ENCODE measurements around the gene VAMP2.

VAMP2 gene

GRCh38 chr17:8192070-8192815, 29.5 kb upstream of the VAMP2 start:
- DNase-seq (ENCODE audit: low read depth): peak; percentile 93

GRCh38 chr17:8190506-8190905, 27.8 kb upstream of the VAMP2 start:
- no peak for DNase-seq (ENCODE audit: low read depth)
- H3K4me3 ChIP-seq (ENCODE audit: low read length): peak overlapping the region; percentile 21
- no peak for TF ChIP-seq CTCF (IDR thresholded peaks at IDR 0.05; ENCODE audit: insufficient read depth, low read depth, low read length, missing control alignments)

More at GRCh38 chr17:8192070-8192815, 29.5 kb upstream of the VAMP2 start:
- peak overlapping the region; percentile 43 for H3K4me3 ChIP-seq (ENCODE audit: low read length)
- TF ChIP-seq CTCF (IDR thresholded peaks at IDR 0.05; ENCODE audit: insufficient read depth, low read depth, low read length, missing control alignments): no peak

- peak; percentile 99 for DNase-seq (ENCODE audit: low read depth)
- TF ChIP-seq CTCF (IDR thresholded peaks at IDR 0.05; ENCODE audit: insufficient read depth, low read depth, low read length, missing control alignments): no peak
- peak within 1 kb of the TSS; percentile 74 for H3K4me3 ChIP-seq (ENCODE audit: low read length)
Observed at GRCh38 chr17:8189711-8190477, 27.1 kb upstream of the VAMP2 start, which contains the start of gene BORCS6. BORCS6 (minus strand) TSS chr17:8190180; CDS start chr17:8190140, 40 bp downstream.

GRCh38 chr17:8189041-8189710, 26.4 kb upstream of the VAMP2 start:
- peak overlapping the region; percentile 74 for H3K4me3 ChIP-seq (ENCODE audit: low read length)
- no peak for TF ChIP-seq CTCF (IDR thresholded peaks at IDR 0.05; ENCODE audit: insufficient read depth, low read depth, low read length, missing control alignments)
- no peak for DNase-seq (ENCODE audit: low read depth)

- no peak for DNase-seq (ENCODE audit: low read depth)
- no peak for TF ChIP-seq CTCF (IDR thresholded peaks at IDR 0.05; ENCODE audit: insufficient read depth, low read depth, low read length, missing control alignments)
- peak overlapping the region; percentile 89 for H3K4me3 ChIP-seq (ENCODE audit: low read length)
Observed at GRCh38 chr17:8188263-8188839, 25.6 kb upstream of the VAMP2 start.

- peak; percentile 98 for DNase-seq (ENCODE audit: low read depth)
- TF ChIP-seq CTCF (IDR thresholded peaks at IDR 0.05; ENCODE audit: insufficient read depth, low read depth, low read length, missing control alignments): no peak
Observed at GRCh38 chr17:8187517-8188262, 24.9 kb upstream of the VAMP2 start.

More at GRCh38 chr17:8187517-8188262, 24.9 kb upstream of the VAMP2 start:
- H3K4me3 ChIP-seq (ENCODE audit: low read length): peak overlapping the region; percentile 89

Data from epithelial cell of esophagus (primary cell).